Ascending aorta (tissue), 2 donors: ENCODE measurements around the gene ABCC8. TPM values are rescaled to one million over a fixed set of nuclear protein-coding genes. Genes with fewer than 3 reads are reported as not detected.

Experiments
- DNase-seq, 2 donors: peaks; one replicate each; pipeline ENCODE4 v3.0.0-alpha.2; 2019; ENCODE audit warnings: low spot score in 2 of 2
- H3K27ac ChIP-seq, 2 donors: fragments of 200-600 bp; sonication (generic); one replicate each; pipeline ENCODE4 v1.5.1; 2016 to 2017; ENCODE audit warnings: mild to moderate bottlenecking in 1 of 2
- H3K27me3 ChIP-seq: fragments of 200-600 bp; sonication (generic); one replicate; pipeline ENCODE4 v1.5.1; 2017
- H3K36me3 ChIP-seq, 2 donors: fragments of 200-600 bp; sonication (generic); one replicate each; pipeline ENCODE4 v1.5.1; 2016
- H3K4me1 ChIP-seq, 2 donors: fragments of 200-600 bp; sonication (generic); one replicate each; pipeline ENCODE4 v1.5.1; 2016 to 2017; ENCODE audit warnings: mild to moderate bottlenecking in 1 of 2
- H3K4me3 ChIP-seq, 2 donors: fragments of 200-600 bp; sonication (generic); one replicate each; pipeline ENCODE4 v1.5.1; 2016 to 2017; ENCODE audit warnings: mild to moderate bottlenecking in 1 of 2
- H3K9me3 ChIP-seq, 2 donors: fragments of 200-600 bp; sonication (generic); one replicate each; pipeline ENCODE4 v1.5.1; 2016
- intact Hi-C: fragments of 100-400 bp; cut with DNase I; formaldehyde crosslinking; loops from one replicate; pipeline ENCODE4 v1.15.1; 2023
- total RNA-seq: library from RNA; depleted of rRNA; stranded (reverse); fragments of >200 nt; gene quantifications from one replicate; pipeline ENCODE4 v1.1.0, GENCODE V29; 2016
- TF ChIP-seq, protein P1 (sequence below), 3 experiments: fragments of 200-600 bp in 2 of 3; fragments of 450-650 bp in 1 of 3; sonication (generic) in 2 of 3; IDR thresholded peaks; one replicate each; pipeline ENCODE4 v1.5.1; 2016 to 2019; ENCODE audit warnings: antibody characterized with exemption in 3 of 3, mild to moderate bottlenecking in 1 of 3, moderate library complexity in 1 of 3

ABCC8 gene
- total RNA-seq, 1 donor from 2014 or later, result not detected

DNA sequence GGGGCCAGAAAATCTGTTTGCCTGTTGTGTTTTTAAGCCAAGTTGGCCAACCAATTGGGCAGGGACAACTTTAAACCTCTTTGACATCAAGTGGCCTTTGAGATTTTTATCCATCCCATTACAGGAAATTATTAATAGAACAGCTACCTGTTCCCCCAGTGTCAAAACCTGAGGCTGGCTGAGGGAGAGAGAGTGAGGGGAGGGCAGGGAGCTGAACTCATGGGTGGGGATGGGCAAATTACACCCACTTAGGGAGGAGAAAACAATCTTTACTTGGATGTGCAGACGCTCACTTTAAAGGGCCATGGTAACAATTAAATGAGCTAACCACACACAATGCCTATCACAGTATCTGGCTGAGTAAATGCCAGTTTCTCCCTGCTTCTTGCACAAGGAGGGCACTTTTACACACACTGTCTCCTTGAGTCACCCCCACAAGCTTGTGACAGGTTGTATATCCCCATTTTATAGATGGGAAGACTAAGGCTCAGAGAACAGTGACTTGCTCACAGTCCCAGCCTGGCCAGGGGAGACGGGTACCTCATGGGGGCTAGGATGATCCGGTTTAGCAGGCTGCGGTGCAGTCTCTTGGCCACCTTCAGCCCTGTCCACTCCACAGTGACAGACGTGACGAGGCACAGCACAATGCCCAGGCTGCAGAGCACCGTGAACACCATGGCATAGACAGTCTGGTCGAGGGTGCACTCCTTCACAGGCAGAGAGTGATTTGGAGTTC is 70.4 kb downstream of the ABCC8 start:
- Histone ChIP-seq H3K36me3 (no peaks in the 10 kb centered on the region), H3K4me1 (peaks cover 8 to 11% of the 10 kb centered on the region in 2 donors), H3K4me3 (no peak overlapping the region), H3K27me3 (no peaks in the 10 kb centered on the region), H3K27ac (peak overlapping the region; percentile 48 to 72), H3K9me3 (no peaks in the 10 kb centered on the region)
- TF ChIP-seq, protein P1, sequence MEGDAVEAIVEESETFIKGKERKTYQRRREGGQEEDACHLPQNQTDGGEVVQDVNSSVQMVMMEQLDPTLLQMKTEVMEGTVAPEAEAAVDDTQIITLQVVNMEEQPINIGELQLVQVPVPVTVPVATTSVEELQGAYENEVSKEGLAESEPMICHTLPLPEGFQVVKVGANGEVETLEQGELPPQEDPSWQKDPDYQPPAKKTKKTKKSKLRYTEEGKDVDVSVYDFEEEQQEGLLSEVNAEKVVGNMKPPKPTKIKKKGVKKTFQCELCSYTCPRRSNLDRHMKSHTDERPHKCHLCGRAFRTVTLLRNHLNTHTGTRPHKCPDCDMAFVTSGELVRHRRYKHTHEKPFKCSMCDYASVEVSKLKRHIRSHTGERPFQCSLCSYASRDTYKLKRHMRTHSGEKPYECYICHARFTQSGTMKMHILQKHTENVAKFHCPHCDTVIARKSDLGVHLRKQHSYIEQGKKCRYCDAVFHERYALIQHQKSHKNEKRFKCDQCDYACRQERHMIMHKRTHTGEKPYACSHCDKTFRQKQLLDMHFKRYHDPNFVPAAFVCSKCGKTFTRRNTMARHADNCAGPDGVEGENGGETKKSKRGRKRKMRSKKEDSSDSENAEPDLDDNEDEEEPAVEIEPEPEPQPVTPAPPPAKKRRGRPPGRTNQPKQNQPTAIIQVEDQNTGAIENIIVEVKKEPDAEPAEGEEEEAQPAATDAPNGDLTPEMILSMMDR (IDR thresholded peaks at IDR 0.05), result no peak
- DNase-seq, result no peak
- intact Hi-C loops, result no loop called here

DNA sequence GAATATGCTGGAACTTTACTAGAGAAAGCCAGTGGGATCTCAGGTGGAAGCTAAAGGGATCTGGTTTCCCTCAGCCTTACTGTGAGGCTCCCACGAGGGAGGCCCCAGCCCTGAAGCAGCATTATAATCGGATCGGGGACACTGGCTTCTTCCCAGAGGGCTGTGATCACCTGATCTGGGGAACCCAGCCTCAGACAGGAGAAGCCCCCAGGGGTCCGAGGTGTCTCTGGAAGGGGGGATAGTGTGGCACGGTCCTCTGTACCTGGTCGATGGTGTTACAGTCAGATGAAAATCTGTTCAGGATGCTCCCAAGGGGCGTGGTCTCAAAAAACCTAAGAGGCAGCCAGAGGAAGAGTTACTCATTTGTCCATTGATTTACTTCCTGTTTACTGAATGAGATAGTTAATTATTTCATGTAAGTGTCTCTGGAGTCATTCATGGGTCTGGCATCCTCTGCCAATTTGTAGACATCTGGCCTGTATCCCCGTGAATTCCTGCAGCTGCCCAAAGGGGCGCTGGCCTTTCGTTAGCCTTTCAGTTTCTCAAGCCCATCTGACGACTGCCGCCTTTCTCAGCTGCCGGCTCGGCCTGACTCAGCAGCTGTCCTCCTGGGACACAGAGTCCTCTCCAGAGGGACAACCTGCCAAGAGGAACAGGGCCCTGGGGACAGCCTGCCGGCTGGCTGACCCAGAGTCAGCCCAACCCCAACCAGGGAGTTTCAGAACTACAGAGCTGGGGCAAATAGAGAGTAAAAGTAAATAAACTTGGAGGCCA is 71.2 kb downstream of the ABCC8 start:
- DNase-seq, result peak; percentile 61 to 83
- H3K9me3 ChIP-seq, result no peaks in the 10 kb centered on the region
- H3K4me3 ChIP-seq, result no peak overlapping the region
- TF ChIP-seq, protein P1 (IDR thresholded peaks at IDR 0.05), result peak in 2 of 3 experiments; percentile 22 to 43
- H3K4me1 ChIP-seq, result peaks cover 8 to 11% of the 10 kb centered on the region in 2 donors
- H3K27me3 ChIP-seq, result no peaks in the 10 kb centered on the region
- peak overlapping the region; percentile 48 to 72 for H3K27ac ChIP-seq
- H3K36me3 ChIP-seq, result no peaks in the 10 kb centered on the region
- intact Hi-C loops, result no loop called here

DNA sequence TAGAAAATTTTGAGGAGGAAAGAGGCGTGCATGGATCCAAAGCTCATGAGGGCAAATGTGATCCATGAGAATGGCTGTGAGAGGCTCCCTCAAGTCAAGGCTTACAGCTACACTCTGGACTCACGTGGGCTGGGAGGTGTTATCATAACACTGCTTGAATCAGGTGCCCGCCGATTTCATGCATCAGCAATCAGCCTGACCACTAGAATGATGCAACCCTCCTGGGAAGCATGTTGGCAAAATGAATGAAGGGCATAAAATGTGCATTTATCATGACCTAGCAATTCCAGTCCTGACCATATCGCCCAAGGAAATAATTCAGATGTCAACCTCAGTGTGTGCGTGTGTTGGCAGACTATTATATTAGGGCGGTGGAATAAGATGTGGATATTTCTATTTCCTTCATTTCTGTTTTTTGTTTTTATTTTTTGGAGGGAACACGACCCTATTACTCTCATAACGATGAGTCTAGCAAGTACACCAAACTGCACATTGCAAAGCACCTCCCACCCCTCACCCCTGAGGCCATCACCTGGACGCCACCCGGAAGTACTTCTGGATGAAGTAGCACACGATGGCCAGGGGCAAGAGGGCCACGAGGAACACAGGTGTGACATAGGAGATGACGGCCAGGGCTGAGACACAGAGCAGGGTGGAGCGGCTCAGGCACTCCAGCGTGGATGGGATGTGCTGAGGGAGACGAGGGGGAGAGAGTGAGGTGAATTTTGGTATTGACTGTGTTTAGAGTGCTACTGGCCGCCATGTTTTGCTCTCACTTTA is 72.5 kb downstream of the ABCC8 start:
- Histone ChIP-seq H3K27ac (no peak overlapping the region), H3K27me3 (no peaks in the 10 kb centered on the region), H3K4me3 (no peak overlapping the region), H3K9me3 (no peaks in the 10 kb centered on the region), H3K4me1 (peaks cover 8 to 11% of the 10 kb centered on the region in 2 donors), H3K36me3 (no peaks in the 10 kb centered on the region)
- intact Hi-C loops, result no loop called here
- DNase-seq, result no peak
- TF ChIP-seq, protein P1 (IDR thresholded peaks at IDR 0.05), result no peak

DNA sequence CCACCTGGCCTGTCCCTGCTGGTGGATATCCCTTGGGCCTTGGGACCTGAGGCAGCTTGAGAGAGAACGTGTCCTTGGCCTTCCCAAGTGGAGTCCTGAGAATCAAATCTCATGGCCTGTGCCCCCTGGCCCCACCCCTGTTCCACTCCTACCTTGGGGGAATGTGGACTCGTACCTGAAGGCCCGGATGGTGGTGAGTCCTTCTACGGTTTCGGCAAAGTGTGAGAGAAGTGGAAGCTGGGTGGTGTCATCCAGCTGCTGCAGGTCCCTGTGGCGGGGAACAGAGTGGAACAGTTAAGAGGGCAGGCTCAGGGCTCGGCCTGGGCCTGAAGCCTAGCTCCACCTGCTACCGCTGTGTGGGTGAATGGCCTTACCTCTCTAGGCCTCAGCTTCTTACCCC is 74.2 kb downstream of the ABCC8 start:
- Histone ChIP-seq H3K4me3 (no peak overlapping the region), H3K36me3 (no peaks in the 10 kb centered on the region), H3K4me1 (peaks cover 8 to 11% of the 10 kb centered on the region in 2 donors), H3K27ac (no peak overlapping the region), H3K27me3 (no peaks in the 10 kb centered on the region), H3K9me3 (no peaks in the 10 kb centered on the region)
- TF ChIP-seq, protein P1 (IDR thresholded peaks at IDR 0.05), result no peak
- DNase-seq, result no peak
- intact Hi-C loops, result no loop called here

DNA sequence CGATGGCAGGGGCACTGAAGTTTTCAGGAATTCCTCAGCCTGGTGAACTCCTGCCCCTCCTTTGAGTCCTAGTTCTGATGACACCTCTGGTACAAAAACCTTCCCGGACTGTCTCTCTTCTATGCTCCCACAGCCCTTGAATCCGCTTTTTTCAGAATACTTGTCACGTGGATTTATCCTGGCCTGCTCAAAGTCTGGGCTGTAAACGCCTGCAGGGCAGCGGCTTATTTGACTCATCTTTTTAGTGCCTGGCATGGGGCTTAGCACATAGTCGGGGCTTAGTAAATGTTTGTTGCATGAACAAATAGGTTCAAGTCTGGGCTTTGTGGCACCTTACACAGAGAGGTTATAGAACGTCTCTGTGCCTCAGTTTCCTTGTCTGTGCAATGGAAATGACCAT is 74.8 kb downstream of the ABCC8 start:
- no peak overlapping the region for H3K4me3 ChIP-seq
- no peaks in the 10 kb centered on the region for H3K36me3 ChIP-seq
- H3K9me3 ChIP-seq, result no peaks in the 10 kb centered on the region
- intact Hi-C loops, result no loop called here
- H3K4me1 ChIP-seq, result peaks cover 8 to 10% of the 10 kb centered on the region in 2 donors
- no peak overlapping the region for H3K27ac ChIP-seq
- no peaks in the 10 kb centered on the region for H3K27me3 ChIP-seq
- TF ChIP-seq, protein P1 (IDR thresholded peaks at IDR 0.05), result no peak
- no peak for DNase-seq
